ENCODE data around the gene UPB1. TPM values are rescaled to one million over a fixed set of nuclear protein-coding genes. Genes with fewer than 3 reads are reported as not detected.
A peak's percentile ranks its signal among the peaks of the same experiment; 100 is the strongest.
"Not testable (repeated sequence)": the region's sequence is repeated elsewhere in the genome, so short reads cannot be mapped to it uniquely, and the experiment has no call there.

The UPB1 gene
- total and polyA plus RNA-seq, 4 donors = 0.87 to 4.5 (median 3.0) TPM

DNA sequence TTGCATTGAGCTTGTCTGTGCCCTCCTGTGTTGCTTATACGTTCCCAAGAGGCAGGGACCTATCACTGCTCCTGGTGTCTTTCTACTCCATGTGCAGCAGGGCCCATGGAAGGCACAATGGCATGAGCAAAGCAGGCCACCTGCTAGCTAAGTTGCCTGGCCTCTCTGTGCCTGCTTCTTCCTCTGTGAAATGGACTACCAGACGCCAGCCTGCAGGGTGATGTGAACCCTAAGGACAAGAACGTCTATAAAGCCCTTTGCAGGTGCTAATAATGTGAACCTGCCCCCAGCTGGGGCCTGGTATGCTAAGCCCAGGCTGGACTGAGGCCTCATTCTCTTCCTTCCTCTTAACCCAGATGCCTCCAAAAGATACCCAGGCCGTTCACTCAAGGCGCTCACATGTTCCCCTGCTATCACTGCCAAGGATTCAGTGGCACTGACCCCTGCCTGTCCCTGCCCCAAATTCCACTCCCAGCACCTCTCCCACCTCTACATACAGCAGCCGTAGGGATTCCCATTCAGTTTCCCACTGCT is 55.8 kb downstream of the UPB1 start:
- Histone ChIP-seq H3K27me3 (ENCODE audit: control insufficient read depth in 3 of 3, insufficient read depth in 3 of 3, low read length in 2 of 3) (no peaks in the 10 kb centered on the region), H3K4me1 (ENCODE audit: control insufficient read depth in 5 of 5, insufficient read depth in 5 of 5, low read length in 5 of 5) (peaks cover 0 to 17% (median 13%) of the 10 kb centered on the region in 5 donors), H3K36me3 (ENCODE audit: control insufficient read depth in 4 of 4, insufficient read depth in 4 of 4, low read length in 4 of 4) (peaks cover 4 to 38% (median 26%) of the 10 kb centered on the region in 4 donors), H3K4me3 (no peak overlapping the region), H3K9me3 (ENCODE audit: control insufficient read depth in 4 of 4, insufficient read depth in 3 of 4, low read length in 3 of 4) (no peaks in the 10 kb centered on the region), H3K27ac (ENCODE audit: low read depth in 1 of 2, low read length in 1 of 2) (peak overlapping the region; percentile 0 to 3), H3K9ac (ENCODE audit: insufficient read depth in 1 of 2, low read length in 2 of 2) (no peak overlapping the region)
- 44 to 68% methylated on average over 6 of the region's 6 CpGs for WGBS, 2 donors
- TF ChIP-seq, protein P1, sequence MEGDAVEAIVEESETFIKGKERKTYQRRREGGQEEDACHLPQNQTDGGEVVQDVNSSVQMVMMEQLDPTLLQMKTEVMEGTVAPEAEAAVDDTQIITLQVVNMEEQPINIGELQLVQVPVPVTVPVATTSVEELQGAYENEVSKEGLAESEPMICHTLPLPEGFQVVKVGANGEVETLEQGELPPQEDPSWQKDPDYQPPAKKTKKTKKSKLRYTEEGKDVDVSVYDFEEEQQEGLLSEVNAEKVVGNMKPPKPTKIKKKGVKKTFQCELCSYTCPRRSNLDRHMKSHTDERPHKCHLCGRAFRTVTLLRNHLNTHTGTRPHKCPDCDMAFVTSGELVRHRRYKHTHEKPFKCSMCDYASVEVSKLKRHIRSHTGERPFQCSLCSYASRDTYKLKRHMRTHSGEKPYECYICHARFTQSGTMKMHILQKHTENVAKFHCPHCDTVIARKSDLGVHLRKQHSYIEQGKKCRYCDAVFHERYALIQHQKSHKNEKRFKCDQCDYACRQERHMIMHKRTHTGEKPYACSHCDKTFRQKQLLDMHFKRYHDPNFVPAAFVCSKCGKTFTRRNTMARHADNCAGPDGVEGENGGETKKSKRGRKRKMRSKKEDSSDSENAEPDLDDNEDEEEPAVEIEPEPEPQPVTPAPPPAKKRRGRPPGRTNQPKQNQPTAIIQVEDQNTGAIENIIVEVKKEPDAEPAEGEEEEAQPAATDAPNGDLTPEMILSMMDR (IDR thresholded peaks at IDR 0.05; ENCODE audit: control extremely low read depth, extremely low read depth) = no peak
- DNase-seq (no peak), ATAC-seq (ENCODE audit: insufficient read depth, low FRiP score) (no peak)

DNA sequence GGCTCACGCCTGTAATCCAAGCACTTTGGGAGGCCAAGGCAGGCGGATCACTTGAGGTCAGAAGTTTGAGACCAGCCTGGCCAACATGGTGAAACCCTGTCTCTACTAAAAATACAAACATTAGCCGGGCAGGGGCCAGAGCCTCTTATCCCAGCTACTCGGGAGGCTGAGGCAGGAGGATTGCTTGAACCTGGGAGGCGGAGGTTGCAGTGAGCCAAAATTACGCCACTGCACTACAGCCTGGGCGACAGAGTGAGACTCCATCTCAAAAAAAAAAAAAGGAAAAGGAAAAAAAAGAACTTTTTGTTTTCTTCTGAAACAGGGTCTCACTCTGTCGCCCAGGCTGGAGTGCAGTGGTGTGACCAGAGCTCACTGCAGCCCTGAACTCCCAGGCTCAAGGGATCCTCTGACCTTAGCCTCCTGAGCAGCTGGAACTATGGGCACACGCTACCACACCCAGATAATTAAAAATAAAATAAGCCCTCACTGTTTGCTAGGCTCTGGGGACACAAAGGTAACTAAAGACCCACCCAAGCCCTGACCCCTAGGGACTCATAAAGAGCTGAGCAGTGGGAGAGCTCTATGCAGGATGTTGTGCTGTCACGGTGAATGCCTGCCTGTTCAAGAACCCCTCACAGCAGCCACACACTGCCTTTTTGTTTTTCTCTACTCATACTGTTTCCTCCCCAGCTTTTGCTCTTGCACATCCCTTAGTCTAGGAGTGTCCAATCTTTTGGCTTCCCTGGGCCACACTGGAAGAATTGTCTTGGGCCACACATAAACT is 57.6 kb downstream of the UPB1 start:
- Histone ChIP-seq H3K36me3 (ENCODE audit: control insufficient read depth in 4 of 4, insufficient read depth in 4 of 4, low read length in 4 of 4) (peaks cover 0 to 26% (median 19%) of the 10 kb centered on the region in 4 donors), H3K9ac (ENCODE audit: insufficient read depth in 1 of 2, low read length in 2 of 2) (peak overlapping the region in 1 of 2 donors; percentile 58), H3K27ac (ENCODE audit: low read depth in 1 of 2, low read length in 1 of 2) (peak overlapping the region; percentile 14 to 96), H3K4me1 (ENCODE audit: control insufficient read depth in 5 of 5, insufficient read depth in 5 of 5, low read length in 5 of 5) (peaks cover 8 to 24% (median 17%) of the 10 kb centered on the region in 5 donors)
- not testable (repeated sequence) for H3K27me3 ChIP-seq (ENCODE audit: control insufficient read depth in 3 of 3, insufficient read depth in 3 of 3, low read length in 2 of 3); H3K9me3 ChIP-seq (ENCODE audit: control insufficient read depth in 4 of 4, insufficient read depth in 3 of 4, low read length in 3 of 4); H3K4me3 ChIP-seq; DNase-seq; ATAC-seq (ENCODE audit: insufficient read depth, low FRiP score)
- 87 to 94% methylated on average over 10 of the region's 10 CpGs for WGBS, 2 donors

- DNase-seq (no peak), ATAC-seq (ENCODE audit: insufficient read depth, low FRiP score) (no peak)
- no peaks in the 10 kb centered on the region for H3K27me3 ChIP-seq (ENCODE audit: control insufficient read depth in 3 of 3, insufficient read depth in 3 of 3, low read length in 2 of 3)
- TF ChIP-seq, protein P1 (IDR thresholded peaks at IDR 0.05; ENCODE audit: control extremely low read depth, extremely low read depth) = no peak
- H3K4me1 ChIP-seq (ENCODE audit: control insufficient read depth in 5 of 5, insufficient read depth in 5 of 5, low read length in 5 of 5) = peaks cover 8 to 24% (median 19%) of the 10 kb centered on the region in 5 donors
- H3K9ac ChIP-seq (ENCODE audit: insufficient read depth in 1 of 2, low read length in 2 of 2) = peak overlapping the region; percentile 58 to 76
- H3K9me3 ChIP-seq (ENCODE audit: control insufficient read depth in 4 of 4, insufficient read depth in 3 of 4, low read length in 3 of 4) = no peaks in the 10 kb centered on the region
- WGBS, 2 donors = 35 to 62% methylated on average over 12 of the region's 12 CpGs
- peak overlapping the region; percentile 88 for H3K4me3 ChIP-seq
- H3K27ac ChIP-seq (ENCODE audit: low read depth in 1 of 2, low read length in 1 of 2) = peak overlapping the region; percentile 96 to 97
- peaks cover 0 to 26% (median 23%) of the 10 kb centered on the region in 4 donors for H3K36me3 ChIP-seq (ENCODE audit: control insufficient read depth in 4 of 4, insufficient read depth in 4 of 4, low read length in 4 of 4)
Observed at GRCh38 chr22:24553597-24554312, 58.6 kb downstream of the UPB1 start.

Data from lung (tissue), 12 donors.